Fibroblast of skin of abdomen (primary cell): ENCODE data around the gene ABCC1.

Experiments
- DNase-seq: peaks from one replicate; pipeline ENCODE4 v3.0.0-alpha.2; 2013

ABCC1 gene

GRCh38 chr16:15993946-15994665 is 44.7 kb downstream of the ABCC1 start:
- DNase-seq: peak; percentile 36

- DNase-seq: peak; percentile 61
Measured at GRCh38 chr16:15996432-15997109, 47.2 kb downstream of the ABCC1 start.

GRCh38 chr16:16000685-16001084 is 51.3 kb downstream of the ABCC1 start:
- no peak for DNase-seq

GRCh38 chr16:16001596-16002255 is 52.3 kb downstream of the ABCC1 start:
- no peak for DNase-seq

GRCh38 chr16:16003719-16004313 is 54.4 kb downstream of the ABCC1 start:
- DNase-seq: no peak

- DNase-seq: peak; percentile 91
Measured at GRCh38 chr16:16004314-16004749, 54.9 kb downstream of the ABCC1 start.

- DNase-seq: no peak
Measured at GRCh38 chr16:16005721-16006120, 56.3 kb downstream of the ABCC1 start.

- DNase-seq: no peak
Measured at GRCh38 chr16:16006650-16007049, 57.2 kb downstream of the ABCC1 start.

GRCh38 chr16:16007743-16008111 is 58.3 kb downstream of the ABCC1 start:
- no peak for DNase-seq

- DNase-seq: no peak
Measured at GRCh38 chr16:16008666-16009065, 59.2 kb downstream of the ABCC1 start.

GRCh38 chr16:16009401-16009800 is 60.0 kb downstream of the ABCC1 start:
- DNase-seq: no peak

GRCh38 chr16:16010194-16010593 is 60.8 kb downstream of the ABCC1 start:
- no peak for DNase-seq

GRCh38 chr16:16012144-16012543 is 62.7 kb downstream of the ABCC1 start:
- no peak for DNase-seq

GRCh38 chr16:16013812-16014211 is 64.4 kb downstream of the ABCC1 start:
- DNase-seq: no peak

- no peak for DNase-seq
Measured at GRCh38 chr16:16014329-16015224, 65.2 kb downstream of the ABCC1 start.

- DNase-seq: no peak
Measured at GRCh38 chr16:16015849-16016248, 66.4 kb downstream of the ABCC1 start.

GRCh38 chr16:16016388-16016964 is 67.1 kb downstream of the ABCC1 start:
- DNase-seq: no peak

- DNase-seq: no peak
Measured at GRCh38 chr16:16017812-16018211, 68.4 kb downstream of the ABCC1 start.

- DNase-seq: no peak
Measured at GRCh38 chr16:16018705-16019104, 69.3 kb downstream of the ABCC1 start.

- peak; percentile 53 for DNase-seq
Measured at GRCh38 chr16:16019488-16019887, 70.1 kb downstream of the ABCC1 start.

GRCh38 chr16:16020291-16020690 is 70.9 kb downstream of the ABCC1 start:
- no peak for DNase-seq

GRCh38 chr16:16021020-16021419 is 71.6 kb downstream of the ABCC1 start:
- no peak for DNase-seq
